Calu3 (cell line): Measurements from ENCODE around the gene BID. TPM values are rescaled to one million over a fixed set of nuclear protein-coding genes. Genes with fewer than 3 reads are reported as not detected.
A peak's percentile ranks its signal among the peaks of the same experiment; 100 is the strongest.

Experiments
- BruUV-seq: library from RNA; stranded (reverse); fragments of 400-500 nt; replicated peaks from 2 replicates; lab custom pipeline; 2021; lab: Mats Ljungman, UMichigan
- CTCF ChIA-PET: fragments of 300-600 bp; sonication (Branson Sonifier 250); formaldehyde crosslinking; loops from one replicate; lab custom pipeline; 2022; ENCODE audit warnings: antibody characterized with exemption; lab: Charles Lee
- DNase-seq: peaks from one replicate; pipeline ENCODE4 v3.0.0; 2022
- H3K27ac Mint-ChIP-seq: one replicate; pipeline ENCODE4 v1.8.0; 2022; ENCODE audit warnings: mixed read lengths; ENCODE audit not compliant: unreplicated experiment
- H3K27me3 Mint-ChIP-seq: one replicate; pipeline ENCODE4 v1.8.0; 2022; ENCODE audit warnings: mixed read lengths; ENCODE audit not compliant: unreplicated experiment
- H3K36me3 Mint-ChIP-seq: one replicate; pipeline ENCODE4 v1.8.0; 2022; ENCODE audit warnings: mild to moderate bottlenecking, moderate library complexity, mixed read lengths; ENCODE audit not compliant: insufficient read depth, unreplicated experiment
- H3K4me1 Mint-ChIP-seq: one replicate; pipeline ENCODE4 v1.8.0; 2022; ENCODE audit warnings: mild to moderate bottlenecking, low read depth, mixed read lengths; ENCODE audit not compliant: unreplicated experiment
- H3K4me3 Mint-ChIP-seq: one replicate; pipeline ENCODE4 v1.8.0; 2022; ENCODE audit warnings: mild to moderate bottlenecking, low read depth, moderate library complexity, mixed read lengths; ENCODE audit not compliant: unreplicated experiment
- H3K9me3 Mint-ChIP-seq: one replicate; pipeline ENCODE4 v1.8.0; 2022; ENCODE audit warnings: low read depth, mixed read lengths; ENCODE audit not compliant: unreplicated experiment
- CTCF ChIP-seq: fragments of 200-600 bp; IDR thresholded peaks from one replicate; pipeline ENCODE4 v1.8.0; 2022; ENCODE audit warnings: antibody characterized with exemption; ENCODE audit not compliant: unreplicated experiment
- intact Hi-C: fragments of 100-400 bp; cut with micrococcal nuclease; formaldehyde crosslinking; loops from one replicate; pipeline ENCODE4 v1.10.0; 2022; ENCODE audit not compliant: unreplicated experiment
- total RNA-seq: library from RNA; stranded (reverse); gene quantifications from 2 replicates; pipeline ENCODE4 v1.2.3, GENCODE V29; 2022

Gene BID
- total RNA-seq, 1 experiment from 2014 or later, result 99.3 TPM

GRCh38 chr22:17729561-17729960 is 44.7 kb downstream of the BID start:
- no peak for TF ChIP-seq CTCF
- H3K27ac Mint-ChIP-seq, result peak overlapping the region; percentile 19
- no peaks in the 10 kb centered on the region for H3K4me1 Mint-ChIP-seq
- no peak overlapping the region for H3K4me3 Mint-ChIP-seq
- peaks cover 43% of the 10 kb centered on the region for H3K36me3 Mint-ChIP-seq
- CTCF ChIA-PET, result interaction anchor here (0.5 kb wide), 1 partner anchor 14 kb away, joined by 3 read pairs; no protein-coding TSS in a partner anchor
- no peak for DNase-seq
- no peaks in the 10 kb centered on the region for H3K27me3 Mint-ChIP-seq
- no peaks in the 10 kb centered on the region for H3K9me3 Mint-ChIP-seq
- BruUV-seq, result no TSS peak
- intact Hi-C loops, result no loop called here

GRCh38 chr22:17728786-17729185 is 45.5 kb downstream of the BID start:
- intact Hi-C loops, result no loop called here
- no peaks in the 10 kb centered on the region for H3K9me3 Mint-ChIP-seq
- H3K27me3 Mint-ChIP-seq, result no peaks in the 10 kb centered on the region
- CTCF ChIA-PET, result no interaction called here
- no peak overlapping the region for H3K4me3 Mint-ChIP-seq
- no peaks in the 10 kb centered on the region for H3K4me1 Mint-ChIP-seq
- TF ChIP-seq CTCF, result no peak
- DNase-seq, result no peak
- TSS peak; percentile 44 for BruUV-seq
- H3K27ac Mint-ChIP-seq, result peak overlapping the region; percentile 19
- peaks cover 41% of the 10 kb centered on the region for H3K36me3 Mint-ChIP-seq

- H3K36me3 Mint-ChIP-seq, result peaks cover 30% of the 10 kb centered on the region
- no TSS peak for BruUV-seq
- H3K27me3 Mint-ChIP-seq, result no peaks in the 10 kb centered on the region
- intact Hi-C loops, result no loop called here
- CTCF ChIA-PET, result no interaction called here
- no peak for TF ChIP-seq CTCF
- no peak overlapping the region for H3K4me3 Mint-ChIP-seq
- H3K27ac Mint-ChIP-seq, result no peak overlapping the region
- H3K9me3 Mint-ChIP-seq, result no peaks in the 10 kb centered on the region
- no peak for DNase-seq
- no peaks in the 10 kb centered on the region for H3K4me1 Mint-ChIP-seq
Observed at GRCh38 chr22:17726928-17727897, 47.1 kb downstream of the BID start.

- Mint-ChIP-seq H3K36me3 (peaks cover 29% of the 10 kb centered on the region), H3K9me3 (no peaks in the 10 kb centered on the region), H3K4me3 (no peak overlapping the region), H3K27ac (no peak overlapping the region), H3K4me1 (no peaks in the 10 kb centered on the region), H3K27me3 (no peaks in the 10 kb centered on the region)
- intact Hi-C loops, result no loop called here
- no peak for DNase-seq
- CTCF ChIA-PET, result no interaction called here
- BruUV-seq, result no TSS peak
- no peak for TF ChIP-seq CTCF
Observed at GRCh38 chr22:17726006-17726927, 48.0 kb downstream of the BID start.
